H1 (cell line): ENCODE measurements around the gene TNFRSF14. TPM values are rescaled to one million over a fixed set of nuclear protein-coding genes. Genes with fewer than 3 reads are reported as not detected.

Source experiments
- HDAC2 ChIP-seq, 2 experiments: fragments of 300-600 bp in 1 of 2; sonication (generic) in 1 of 2; IDR thresholded peaks; 2 replicates each; pipeline ENCODE4 v1.6.1; 2011 to 2012; ENCODE audit warnings: low read depth in 2 of 2, low read length in 2 of 2, mild to moderate bottlenecking in 2 of 2, moderate library complexity in 2 of 2, borderline replicate concordance in 1 of 2, inconsistent platforms in 1 of 2
- polyA plus RNA-seq, 7 experiments: library from polyadenylated mRNA; depleted of rRNA in 3 of 7; stranded (reverse) in 5 of 7; unstranded in 2 of 7; fragments of >200 nt in 5 of 7; fragments of 200-250 nt in 2 of 7; gene quantifications; 1 replicate in 5 of 7; 2 replicates in 1 of 7; 4 replicates in 1 of 7; pipeline versions ENCODE4 v1.2.1 to v1.2.3, GENCODE V29; 2011 to 2013; ENCODE audit warnings: missing spikeins in 2 of 7, mixed read lengths in 2 of 7
- total RNA-seq: library from RNA; stranded (reverse); fragmentation: NEBNext Ultra II Directional; extraction: Animal tissue kit (Norgen Biotek cat#: 25700); gene quantifications from 2 replicates; pipeline ENCODE4 v1.2.1, GENCODE V29; 2021

TNFRSF14 gene
- total and polyA plus RNA-seq, 2 of the 8 experiments (the other 6 are each of a cell fraction or from before 2014, with no cell fraction given): 0.36 to 0.50 TPM

DNA sequence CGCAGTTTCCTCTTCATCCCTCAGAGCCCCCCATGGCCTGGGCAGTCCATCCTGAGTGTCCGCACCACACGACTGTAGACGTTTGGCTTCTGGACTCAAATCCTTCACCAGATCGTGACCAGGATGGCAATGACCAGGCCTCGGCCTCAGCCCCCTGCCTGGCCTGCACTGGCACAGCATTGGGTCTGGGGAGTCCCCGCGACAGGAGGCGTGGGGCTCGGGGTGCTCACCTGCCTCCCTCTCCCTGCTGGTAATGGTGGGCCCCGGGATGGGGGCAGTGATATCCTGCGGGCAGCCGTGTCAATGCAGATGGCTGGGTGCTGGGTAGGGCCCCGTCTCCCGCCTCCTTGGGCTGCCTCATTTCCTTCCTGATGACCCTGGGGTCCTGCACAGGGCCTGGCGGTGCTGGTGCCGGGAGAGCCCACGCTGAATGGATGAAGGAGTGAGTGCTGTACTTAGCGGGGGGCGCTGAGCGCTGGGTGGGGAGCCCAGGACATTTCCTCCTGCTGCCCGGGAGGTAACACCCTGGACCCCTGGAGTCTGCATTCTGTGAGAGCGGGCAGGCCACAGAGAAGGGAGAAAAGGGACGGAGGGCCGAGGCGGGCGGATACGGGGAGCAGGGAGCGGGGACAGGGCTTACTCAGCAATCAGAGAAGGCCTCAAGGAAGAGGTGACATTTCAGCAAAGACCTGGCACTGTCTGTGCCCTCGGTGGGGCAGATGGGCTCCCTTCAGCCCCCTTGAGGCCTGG, 2.1 kb upstream of the TNFRSF14 start (continued):
- no peak for TF ChIP-seq HDAC2 (IDR thresholded peaks at IDR 0.05; ENCODE audit: borderline replicate concordance in 1 of 2, low read depth in 2 of 2, low read length in 2 of 2)
